Ecto neural progenitor cell (in vitro differentiated cells): ENCODE data around the gene MRPL22.
"Not testable (repeated sequence)": the region's sequence is repeated elsewhere in the genome, so short reads cannot be mapped to it uniquely, and the experiment has no call there.

ENCODE experiments used
- DNase-seq: peaks from one replicate; pipeline ENCODE4 v3.0.0-alpha.2; 2018; ENCODE audit warnings: low spot score

The MRPL22 gene

DNA sequence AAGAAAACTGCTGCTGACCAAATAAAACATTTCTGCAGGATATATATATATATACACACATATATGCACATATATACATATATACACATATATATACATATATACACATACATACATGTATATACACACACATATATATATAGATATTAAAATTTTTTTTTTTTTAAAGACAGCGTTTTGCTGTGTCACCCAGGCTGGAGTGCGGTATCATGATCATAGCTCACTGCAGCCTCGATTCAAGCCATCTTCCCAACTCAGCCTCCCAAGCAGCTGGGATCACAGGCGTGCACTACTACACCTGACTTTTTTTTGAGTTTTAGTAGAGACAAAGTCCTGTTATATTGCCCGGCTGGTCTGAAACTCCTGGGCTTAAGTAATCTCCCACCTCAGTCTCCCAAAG lies 2.7 kb downstream of the MRPL22 start:
- DNase-seq: no peak

DNA sequence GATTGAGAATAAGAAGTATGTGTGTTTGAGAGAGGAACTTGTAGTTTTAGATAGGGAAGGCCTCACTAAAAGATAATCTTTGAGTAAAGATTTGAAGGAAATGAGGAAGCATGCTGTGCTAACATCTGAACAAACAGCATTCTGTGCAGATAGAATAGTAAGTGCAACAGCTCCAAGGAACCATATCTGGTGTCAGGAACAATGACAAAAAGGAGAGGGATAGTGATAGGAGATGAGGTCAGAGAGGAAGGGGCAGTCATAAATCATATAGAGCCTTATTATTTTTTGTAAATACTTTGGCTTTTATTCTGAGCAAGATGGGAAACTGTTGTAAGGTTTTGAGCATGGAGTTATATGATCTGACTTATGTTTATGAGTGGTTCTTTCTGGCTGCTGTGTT lies 3.8 kb downstream of the MRPL22 start:
- DNase-seq: no peak

DNA sequence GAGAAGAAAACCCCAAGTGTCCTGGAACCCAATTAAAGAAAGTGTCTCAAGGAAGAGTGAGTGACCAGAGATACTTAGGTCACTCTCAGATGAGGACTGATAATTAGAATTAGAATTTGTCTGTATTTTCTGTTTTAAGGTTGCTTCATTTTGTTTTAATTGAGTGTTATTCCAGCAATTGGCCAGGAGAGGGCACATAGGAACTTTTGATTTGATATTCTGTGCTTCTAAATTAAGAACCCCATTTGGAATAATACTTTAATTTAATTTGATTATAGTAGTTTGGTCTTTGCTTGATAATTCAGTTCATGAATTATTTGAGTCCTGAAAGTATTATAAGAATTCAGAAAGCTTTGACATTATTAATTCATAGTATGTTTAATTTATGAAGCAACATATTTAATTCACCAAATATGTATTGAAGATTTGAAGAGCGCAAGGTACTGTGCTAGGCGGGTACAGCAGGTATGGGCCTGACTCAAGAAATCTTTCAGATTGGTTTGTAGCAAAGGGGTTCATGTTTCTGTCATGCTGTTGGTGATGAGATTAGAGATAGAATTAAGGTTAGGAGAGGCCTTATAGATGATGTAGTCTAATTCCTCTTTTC lies 4.9 kb downstream of the MRPL22 start:
- no peak for DNase-seq

- DNase-seq: no peak
Observed at GRCh38 chr5:154947778-154948177, 6.9 kb downstream of the MRPL22 start.

DNA sequence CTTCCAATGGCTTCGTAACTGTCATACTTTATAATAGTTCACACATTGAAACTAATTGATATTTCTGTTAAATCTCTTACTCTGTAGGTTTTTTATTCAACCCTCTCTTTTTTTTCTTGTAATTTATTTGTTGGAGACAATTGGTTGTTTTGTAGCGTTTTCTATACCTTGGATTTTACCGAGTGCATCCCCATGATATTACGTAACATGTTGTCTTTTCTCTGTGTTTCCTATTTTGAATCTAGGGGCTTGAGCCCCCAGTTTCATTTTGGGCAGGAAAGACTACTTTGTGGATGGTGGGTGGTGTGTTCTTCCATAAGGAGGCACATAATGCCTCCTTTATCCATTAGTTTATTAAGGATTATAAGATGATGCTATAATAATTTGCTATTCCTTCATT lies 7.4 kb downstream of the MRPL22 start:
- DNase-seq: no peak

GRCh38 chr5:154949781-154950180 lies 8.9 kb downstream of the MRPL22 start:
- DNase-seq: no peak

DNA sequence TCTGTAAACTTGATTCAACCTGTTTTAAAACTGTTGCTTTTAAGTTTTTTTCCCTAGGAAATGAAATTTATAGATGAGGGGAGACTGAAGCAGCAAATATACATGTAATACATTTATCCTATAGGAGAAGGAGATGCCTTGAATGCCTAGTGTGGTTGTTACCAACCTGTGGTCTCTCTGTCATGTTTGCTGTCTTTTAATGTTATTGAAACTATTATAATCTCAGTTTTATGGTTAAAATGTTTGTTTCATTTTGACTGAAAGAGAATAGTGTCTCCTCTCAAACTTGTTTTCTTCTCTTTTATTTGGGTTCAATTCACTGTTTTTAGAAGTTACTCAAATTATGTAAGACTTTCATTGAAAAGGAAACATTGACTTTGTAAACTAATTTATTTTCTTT lies 15.8 kb downstream of the MRPL22 start:
- no peak for DNase-seq

- DNase-seq: no peak
Observed at GRCh38 chr5:154962494-154962893, 21.6 kb downstream of the MRPL22 start.

DNA sequence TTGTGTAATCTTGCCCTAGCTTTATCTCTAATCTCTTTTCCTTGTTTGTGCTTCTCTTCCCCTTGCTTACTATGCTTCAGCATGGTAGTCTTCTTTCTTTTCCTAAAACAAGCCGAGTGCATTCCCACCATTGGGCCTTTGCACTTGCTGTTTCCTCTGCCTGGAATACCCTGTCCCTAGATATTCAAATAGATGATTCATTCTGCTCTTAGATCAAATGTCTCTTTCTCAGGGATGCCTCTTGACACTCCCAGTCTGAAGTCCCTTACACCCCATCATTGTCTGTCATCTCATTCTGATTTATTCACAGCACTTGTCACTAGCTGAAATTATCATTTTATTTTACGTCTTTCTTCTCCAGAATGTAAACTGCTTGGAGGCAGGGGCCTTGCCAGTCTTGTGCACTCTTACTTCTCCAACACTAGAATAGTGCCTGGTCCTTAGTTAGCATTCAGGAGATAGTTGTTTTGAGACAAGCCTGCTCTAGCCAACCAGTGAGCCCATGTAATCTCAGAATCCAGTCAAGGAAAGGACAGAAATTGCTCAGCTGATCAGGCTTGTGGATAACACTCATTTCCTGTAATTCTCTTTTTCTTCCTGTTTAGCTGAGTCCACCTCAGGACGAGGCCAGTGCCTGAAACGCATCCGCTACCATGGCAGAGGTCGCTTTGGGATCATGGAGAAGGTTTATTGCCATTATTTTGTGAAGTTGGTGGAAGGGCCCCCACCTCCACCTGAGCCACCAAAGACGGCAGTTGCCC lies 25.4 kb downstream of the MRPL22 start:
- no peak for DNase-seq

DNA sequence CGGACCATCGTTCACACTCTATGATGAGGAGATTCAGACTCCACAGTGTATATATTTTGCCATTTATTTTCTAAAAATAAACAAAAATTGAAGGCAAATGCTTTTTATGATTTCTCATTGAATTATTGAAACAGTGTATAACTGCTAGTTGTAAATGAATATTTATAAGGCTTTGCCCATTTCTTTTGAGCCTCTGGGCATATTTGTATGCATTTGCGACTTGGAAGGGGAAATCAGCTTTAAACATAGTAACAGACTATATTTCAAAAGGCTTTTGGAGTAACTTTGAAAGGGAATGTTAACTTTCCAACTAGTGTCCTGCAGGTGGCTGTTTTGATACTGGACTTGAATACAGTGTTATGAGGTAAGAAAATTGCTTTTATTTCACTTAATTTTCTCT lies 26.0 kb downstream of the MRPL22 start:
- no peak for DNase-seq

DNA sequence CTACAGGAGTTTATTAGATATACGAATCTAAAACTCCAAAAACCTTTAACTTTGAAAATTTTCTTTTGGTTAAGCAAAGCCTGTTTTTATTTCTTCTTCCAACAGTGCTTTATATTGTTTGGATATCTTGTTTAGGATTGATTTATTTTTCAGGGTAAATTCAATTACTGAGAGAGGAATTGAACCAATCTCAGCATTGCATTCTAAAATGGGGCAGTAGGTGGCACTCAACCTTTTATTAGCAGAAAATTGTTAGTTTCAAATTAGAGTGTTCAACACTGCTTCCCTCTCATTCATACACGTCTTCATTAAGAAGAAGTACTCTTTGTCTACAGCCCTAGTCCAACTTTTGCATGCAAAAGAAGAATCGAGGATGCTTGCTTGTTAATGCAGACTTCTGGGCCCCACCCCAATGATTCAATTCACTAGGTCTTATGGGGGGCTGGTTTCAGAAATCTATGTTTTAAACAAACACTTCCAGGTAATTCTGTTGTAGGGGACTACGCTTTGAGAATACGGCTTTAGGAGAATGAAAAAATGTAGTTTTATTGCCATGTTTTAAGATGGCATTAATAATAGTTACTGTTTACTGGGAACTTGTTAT lies 26.6 kb downstream of the MRPL22 start:
- no peak for DNase-seq

DNA sequence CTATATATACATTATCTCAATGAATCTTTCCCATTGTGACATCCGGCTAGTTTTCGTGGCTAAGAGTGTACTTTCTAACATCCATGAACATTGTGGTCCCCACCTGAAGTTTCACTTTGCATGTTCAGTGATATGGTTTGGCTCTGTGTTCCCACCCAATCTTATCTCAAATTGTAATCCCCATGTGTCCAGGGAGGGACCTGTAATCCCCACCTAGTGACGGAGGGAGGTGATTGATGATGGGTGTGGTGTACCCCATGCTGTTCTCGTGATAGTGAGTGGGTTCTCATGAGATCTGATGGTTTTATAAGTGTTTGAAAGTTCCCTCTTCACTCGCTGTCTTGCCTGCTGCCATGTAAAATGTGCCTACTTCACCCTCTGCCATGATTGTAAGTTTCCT lies 28.1 kb downstream of the MRPL22 start:
- no peak for DNase-seq

DNA sequence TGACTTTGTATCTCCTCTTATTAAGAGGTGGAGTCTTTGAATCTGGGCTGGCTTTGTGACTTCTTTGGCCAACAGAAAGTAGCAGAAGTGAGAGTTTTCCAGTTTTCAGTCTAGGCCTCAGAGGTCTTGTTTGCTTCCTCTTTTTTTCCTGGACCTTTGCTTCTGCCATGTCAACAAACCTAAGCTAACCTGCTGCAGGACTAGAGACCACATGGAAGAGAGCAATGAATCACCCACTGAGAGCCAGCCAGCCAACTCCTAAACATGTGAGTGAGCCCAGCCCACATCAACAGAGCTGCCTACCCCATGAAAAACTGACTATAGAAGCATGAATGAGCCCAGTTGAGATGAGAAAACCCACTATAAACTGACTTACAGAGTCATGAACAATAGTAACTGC lies 29.9 kb downstream of the MRPL22 start:
- no peak for DNase-seq

GRCh38 chr5:154971501-154971900 lies 30.6 kb downstream of the MRPL22 start:
- no peak for DNase-seq

DNA sequence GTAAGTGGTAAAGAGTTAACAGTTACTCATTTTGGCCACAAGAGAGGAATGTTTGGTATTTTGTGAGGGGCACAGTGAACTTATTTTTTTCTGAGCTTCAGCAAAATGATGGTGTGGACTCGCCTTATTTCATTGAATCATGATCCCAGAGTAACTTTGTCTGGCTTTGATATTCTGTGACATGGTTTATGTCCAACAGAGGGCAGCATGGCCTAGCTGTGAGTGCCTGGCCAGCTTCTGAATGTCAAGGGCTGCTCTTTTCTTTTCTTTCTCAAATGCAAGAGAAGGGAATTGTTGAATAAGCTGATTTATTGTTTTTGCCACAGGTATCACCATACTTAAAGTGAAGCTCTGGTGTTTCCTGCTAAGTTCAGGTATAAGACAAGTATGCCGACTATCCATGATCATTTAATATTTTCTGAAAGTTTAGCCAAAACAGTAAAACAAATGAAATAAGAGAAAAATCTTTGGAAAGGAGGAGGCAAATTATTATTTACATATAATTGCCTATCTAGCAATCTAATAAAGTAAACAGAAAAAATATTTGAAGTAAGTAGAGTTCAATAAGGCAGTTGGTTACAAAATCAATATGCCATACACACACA lies 31.7 kb downstream of the MRPL22 start:
- peak; percentile 47 for DNase-seq

DNA sequence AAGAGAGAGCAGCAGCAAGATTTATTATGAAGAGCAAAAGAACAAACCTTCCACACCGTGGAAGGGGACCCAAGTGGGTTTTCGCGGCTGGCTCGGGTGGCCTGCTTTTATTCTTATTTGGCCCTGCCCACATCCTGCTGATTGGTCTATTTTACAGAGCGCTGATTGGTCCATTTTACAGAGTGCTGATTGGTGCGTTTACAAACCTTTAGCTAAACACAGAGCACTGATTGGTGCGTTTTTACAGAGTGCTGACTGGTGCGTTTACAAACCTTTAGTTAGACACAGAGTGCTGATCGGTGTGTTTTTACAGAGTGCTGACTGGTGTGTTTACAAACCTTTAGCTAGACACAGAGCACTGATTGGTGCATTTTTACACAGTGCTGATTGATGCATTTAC lies 35.2 kb downstream of the MRPL22 start:
- DNase-seq: not testable (repeated sequence)

DNA sequence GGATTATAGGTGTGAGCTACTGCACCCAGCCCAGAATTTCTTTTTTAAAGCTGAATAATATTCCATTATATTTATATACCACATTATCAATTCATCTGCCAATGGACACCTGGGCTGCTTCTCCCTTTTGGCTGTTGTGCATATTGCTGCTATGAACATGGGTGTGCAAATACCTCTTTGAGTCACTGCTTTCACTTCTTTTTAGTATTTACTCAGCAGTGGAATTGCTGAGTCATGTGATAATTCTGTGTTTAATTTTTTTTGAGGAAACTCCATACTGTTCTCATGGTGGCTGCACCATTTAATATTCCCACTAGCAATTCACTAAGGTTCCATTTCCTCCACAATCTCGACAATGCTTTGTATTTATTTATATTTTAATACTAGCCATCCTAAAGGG lies 36.5 kb downstream of the MRPL22 start:
- DNase-seq: no peak

DNA sequence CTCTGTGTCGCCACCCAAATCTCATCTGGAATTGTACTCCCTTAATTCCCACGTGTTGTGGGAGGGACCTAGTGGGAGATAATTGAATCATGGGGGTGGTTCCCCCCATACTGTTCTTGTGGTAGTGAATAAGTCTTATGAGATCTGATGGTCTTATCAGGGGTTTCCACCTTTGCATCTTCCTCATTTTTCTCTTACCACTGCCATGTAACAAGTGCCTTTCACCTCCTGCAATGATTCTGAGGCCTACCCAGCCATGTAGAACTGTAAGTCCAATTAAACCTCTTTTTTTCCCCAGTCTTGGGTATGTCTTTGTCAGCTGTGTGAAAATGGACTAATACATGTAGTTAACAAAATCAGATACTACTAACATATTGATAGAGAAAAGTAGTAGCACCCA lies 37.4 kb downstream of the MRPL22 start:
- not testable (repeated sequence) for DNase-seq

DNA sequence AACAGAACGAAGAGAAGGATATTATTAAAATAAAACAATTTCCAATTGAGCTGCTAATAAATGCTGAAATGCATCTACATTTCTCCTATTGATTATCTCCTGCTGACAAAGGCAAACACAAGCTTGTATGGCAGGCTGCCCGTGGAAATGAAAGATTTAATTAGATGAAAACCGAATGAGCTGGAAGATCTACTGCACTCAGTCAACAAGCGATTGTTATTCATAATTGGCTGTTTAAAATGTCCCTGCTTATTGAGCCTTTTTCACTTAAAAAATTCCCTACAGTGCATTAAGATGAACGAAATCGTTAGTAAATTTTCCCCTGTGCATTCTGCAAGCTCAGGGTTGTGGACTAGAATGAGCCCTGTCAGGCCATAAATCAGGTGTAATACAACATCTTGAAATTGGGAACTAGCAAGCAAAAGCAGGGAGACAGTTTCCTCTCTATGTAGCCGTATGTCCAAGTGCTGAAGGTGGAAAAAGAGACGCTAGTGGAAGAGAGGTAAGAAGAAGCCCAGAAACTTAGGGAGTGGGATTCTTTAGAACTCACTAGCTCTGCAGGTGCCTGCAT lies 44.2 kb downstream of the MRPL22 start:
- no peak for DNase-seq

DNA sequence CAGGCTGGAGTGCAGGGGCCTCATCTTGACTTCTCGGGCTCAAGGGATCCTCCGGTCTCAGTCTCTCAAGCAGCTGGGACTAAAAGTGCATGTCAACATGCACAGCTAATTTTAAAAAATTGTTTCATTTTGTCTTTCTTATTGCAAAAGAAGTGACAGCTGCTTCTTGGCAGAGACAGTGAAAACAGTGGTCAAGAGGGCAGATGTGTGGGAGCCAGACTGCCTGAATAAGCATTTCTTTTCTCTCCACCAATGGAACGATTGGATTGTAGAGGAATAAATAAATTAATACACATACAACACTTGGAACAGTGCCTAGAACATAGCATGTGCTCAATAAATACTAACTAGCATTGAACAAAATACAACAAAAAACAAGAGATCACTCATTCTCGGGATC lies 45.3 kb downstream of the MRPL22 start:
- no peak for DNase-seq

- DNase-seq: no peak
Observed at GRCh38 chr5:154989626-154990025, 48.8 kb downstream of the MRPL22 start.

DNA sequence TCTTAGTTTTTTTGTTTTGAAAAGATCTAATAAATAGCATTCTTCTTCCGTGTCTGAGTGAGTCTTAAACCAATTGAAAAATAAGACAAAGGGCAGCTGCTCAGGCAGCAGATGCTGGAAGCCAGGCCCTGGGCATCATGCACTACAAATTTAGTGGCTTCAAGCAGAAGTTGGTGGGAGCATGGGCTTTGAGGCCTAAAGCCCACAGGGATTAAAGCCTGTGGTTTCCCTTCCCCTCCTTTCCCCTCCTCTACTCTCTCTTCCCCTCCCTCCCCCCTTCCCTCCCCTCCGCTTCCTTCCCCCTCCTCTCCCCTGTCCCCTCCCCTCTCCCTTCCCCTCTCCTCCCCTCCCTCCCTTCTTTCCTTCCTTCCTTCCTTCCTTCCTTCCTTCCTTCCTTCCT lies 52.6 kb downstream of the MRPL22 start:
- no peak for DNase-seq

DNA sequence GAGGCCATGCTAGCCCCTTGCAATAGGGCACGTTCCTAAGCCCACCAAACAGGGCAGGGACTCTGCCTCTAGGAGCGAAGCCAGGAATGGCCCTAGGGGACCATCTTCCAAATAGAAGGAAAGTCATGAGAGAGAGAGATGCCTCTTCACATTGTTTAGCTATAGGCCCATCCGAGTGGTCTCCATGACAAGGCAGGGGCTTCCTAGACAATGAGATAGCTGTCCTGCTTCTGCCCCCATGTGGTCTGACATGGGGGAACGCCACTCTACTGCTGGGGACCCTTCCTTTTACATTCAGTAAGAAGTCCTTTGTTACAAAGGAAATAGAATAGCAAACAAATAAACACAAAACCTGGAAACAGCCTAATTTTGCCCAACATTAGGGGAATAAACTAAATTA lies 54.8 kb downstream of the MRPL22 start:
- peak; percentile 52 for DNase-seq
